K562 (cell line): ENCODE results near the gene UBAP1L.

ENCODE experiments used
- BHLHE40 ChIP-seq: IDR thresholded peaks from 2 replicates; pipeline ENCODE4 v1.6.1; 2011; ENCODE audit warnings: low read length, improper control_type of control experiment
- CTCF ChIP-seq, 3 experiments: IDR thresholded peaks in 2 of 3; conservative IDR thresholded peaks in 1 of 3; 2 replicates each; pipeline ENCODE4 v1.5.1; 2011 to 2012; ENCODE audit warnings: low read length in 3 of 3, mild to moderate bottlenecking in 3 of 3, control low read depth in 2 of 3, improper control_type of control experiment in 1 of 3, inconsistent platforms in 1 of 3, low read depth in 1 of 3, mixed read lengths in 1 of 3, moderate library complexity in 1 of 3; ENCODE audit not compliant: insufficient read depth in 2 of 3
- EP300 ChIP-seq: IDR thresholded peaks from 2 replicates; pipeline ENCODE4 v1.6.1; 2012; ENCODE audit warnings: low read length, improper control_type of control experiment
- ID3 ChIP-seq, 2 experiments: fragments of 250-450 bp in 1 of 2; fragments of 450-650 bp in 1 of 2; sonication (Bioruptor Pico) in 1 of 2; IDR thresholded peaks; 2 replicates each; pipeline versions ENCODE4 v1.6.1 to v1.8.0; 2016 to 2021; ENCODE audit warnings: mild to moderate bottlenecking in 2 of 2, moderate library complexity in 2 of 2, missing compliant biosample characterization in 1 of 2, missing genetic modification characterization in 1 of 2
- NONO ChIP-seq, 2 experiments: fragments of 200-400 bp in 1 of 2; fragments of 450-650 bp in 1 of 2; formaldehyde crosslinking in 1 of 2; IDR thresholded peaks; 2 replicates each; pipeline ENCODE4 v1.6.1; 2017; ENCODE audit warnings: low read depth in 2 of 2, mild to moderate bottlenecking in 2 of 2, moderate library complexity in 2 of 2, low read length in 1 of 2
- SIX5 ChIP-seq, 2 experiments: IDR thresholded peaks; 2 replicates each; pipeline ENCODE4 v1.6.1; 2011; ENCODE audit warnings: low read length in 2 of 2, borderline replicate concordance in 1 of 2, low read depth in 1 of 2, mild to moderate bottlenecking in 1 of 2, moderate library complexity in 1 of 2; ENCODE audit not compliant: insufficient read depth in 1 of 2
- SRF ChIP-seq, 2 experiments: fragments of 250-450, 450-650 bp in 1 of 2; sonication (Bioruptor Pico) in 1 of 2; sonication (generic) in 1 of 2; formaldehyde crosslinking; IDR thresholded peaks; 2 replicates each; pipeline versions ENCODE4 v1.5.0 to v1.5.1; 2020 to 2022; ENCODE audit warnings: mild to moderate bottlenecking in 1 of 2, missing genetic modification reagents in 1 of 2
- ZNF280A ChIP-seq: fragments of 450-650 bp; IDR thresholded peaks from 2 replicates; pipeline ENCODE4 v1.6.1; 2018; ENCODE audit warnings: mild to moderate bottlenecking, low read depth; ENCODE audit not compliant: partially characterized antibody

- TF ChIP-seq EP300 (no peak), SRF (CRISPR knock-in tag; IDR thresholded peaks at IDR 0.05) (no peak), SIX5 (IDR thresholded peaks at IDR 0.05; ENCODE audit: borderline replicate concordance in 1 of 2, insufficient read depth in 1 of 2, low read depth in 1 of 2, low read length in 2 of 2) (no peak), ZNF280A (no peak), NONO (IDR thresholded peaks at IDR 0.05; ENCODE audit: low read depth in 2 of 2, low read length in 1 of 2) (no peak), CTCF (IDR thresholded peaks at IDR 0.05 in 2 of 3, conservative IDR thresholded peaks at IDR 0.05 in 1 of 3; ENCODE audit: insufficient read depth in 2 of 3, low read depth in 1 of 3, low read length in 3 of 3) (no peak), ID3 (CRISPR knock-in tag; IDR thresholded peaks at IDR 0.05) (no peak), ID3 (tag; IDR thresholded peaks at IDR 0.05) (no peak), BHLHE40 (no peak)
Observed at GRCh38 chr15:65056868-65057548, 58.0 kb downstream of the UBAP1L start.
